A549 (cell line): ENCODE results near the gene ZFX. TPM values are rescaled to one million over a fixed set of nuclear protein-coding genes. Genes with fewer than 3 reads are reported as not detected.

Experiments used
- ATAC-seq, 2 experiments: fragments of 200-7000 bp in 1 of 2; fragments of >200 bp in 1 of 2; cut with Nextera tagmentation in 1 of 2; cut with Tn5 transposase in 1 of 2; 3 replicates each; pipeline versions ENCODE4 v1.8.0 to v1.9.1; 2018 to 2020; ENCODE audit warnings: mild to moderate bottlenecking in 1 of 2, moderate library complexity in 1 of 2
- CTCF ChIA-PET: fragments of 300-600 bp; sonication (Branson Sonifier 250); formaldehyde crosslinking; extraction: SDS; loops from one replicate; lab custom pipeline; 2021; ENCODE audit warnings: antibody characterized with exemption, inconsistent platforms; lab: Yijun Ruan, JAX
- POLR2A ChIA-PET: fragments of 350-600 bp; formaldehyde crosslinking; extraction: SDS; loops from one replicate; lab custom pipeline; 2021; ENCODE audit warnings: antibody characterized with exemption, inconsistent platforms; lab: Yijun Ruan, JAX
- DNase-seq, 2 experiments: peaks; one replicate each; pipeline versions ENCODE4 v3.0.0 to v3.0.0-alpha.2; 2011 to 2016; ENCODE audit warnings: low read depth in 1 of 2, low spot score in 1 of 2
- FAIRE-seq: peaks from 2 replicates; lab custom pipeline; 2011; peaks lifted over from hg19 to GRCh38; lab: Jason Lieb, UNC
- H3K27ac ChIP-seq, 2 experiments: fragments of >200 bp; sonication (Bioruptor Twin); formaldehyde crosslinking; 3 replicates each; pipeline ENCODE4 v1.5.1; 2016 to 2017
- H3K4me1 ChIP-seq: fragments of >200 bp; sonication (Bioruptor Twin); formaldehyde crosslinking; 3 replicates; pipeline ENCODE4 v1.6.1; 2016
- H3K4me2 ChIP-seq: fragments of >200 bp; sonication (Bioruptor Twin); formaldehyde crosslinking; 3 replicates; pipeline ENCODE4 v1.6.1; 2016
- H3K4me3 ChIP-seq: fragments of >200 bp; sonication (Bioruptor Twin); formaldehyde crosslinking; 3 replicates; pipeline ENCODE4 v1.5.1; 2016
- H3K9me3 ChIP-seq: fragments of >200 bp; sonication (Bioruptor Twin); formaldehyde crosslinking; 3 replicates; pipeline ENCODE4 v1.6.1; 2016
- CHD2 ChIP-seq: fragments of 150-350 bp; IDR thresholded peaks from 2 replicates; pipeline ENCODE4 v1.6.1; 2014; ENCODE audit warnings: low read length; ENCODE audit not compliant: partially characterized antibody
- GATA3 ChIP-seq: IDR thresholded peaks from 2 replicates; pipeline ENCODE4 v1.6.1; 2012; ENCODE audit warnings: borderline replicate concordance
- HEYL ChIP-seq: fragments of 250-450 bp; sonication (Bioruptor Pico); IDR thresholded peaks from 2 replicates; pipeline ENCODE4 v1.8.0; 2021; ENCODE audit warnings: mild to moderate bottlenecking, moderate library complexity
- HOXA7 ChIP-seq: fragments of 250-450 bp; sonication (Bioruptor Pico); IDR thresholded peaks from 2 replicates; pipeline ENCODE4 v1.5.0; 2020; ENCODE audit warnings: mild to moderate bottlenecking, moderate library complexity
- JUN ChIP-seq, 2 experiments: fragments of >200 bp; sonication (Bioruptor Twin); formaldehyde crosslinking; IDR thresholded peaks; 2 replicates in 1 of 2; 3 replicates in 1 of 2; pipeline ENCODE4 v1.6.1; 2016 to 2017
- MYC ChIP-seq: IDR thresholded peaks from 2 replicates; pipeline ENCODE4 v1.6.1; 2012; ENCODE audit warnings: mild to moderate bottlenecking, inconsistent platforms, low read length, improper control_type of control experiment, borderline replicate concordance
- NFE2L2 ChIP-seq: fragments of 150-350 bp; conservative IDR thresholded peaks from 2 replicates; pipeline ENCODE4 v1.6.1; 2014; ENCODE audit warnings: low read length
- NPAS2 ChIP-seq: fragments of 250-450 bp; sonication (Bioruptor Pico); IDR thresholded peaks from 2 replicates; pipeline ENCODE4 v1.8.0; 2022; ENCODE audit warnings: mild to moderate bottlenecking, moderate library complexity, borderline replicate concordance
- RARB ChIP-seq: fragments of 250-450 bp; sonication (Bioruptor Pico); IDR thresholded peaks from 2 replicates; pipeline ENCODE4 v1.8.0; 2021; ENCODE audit warnings: mild to moderate bottlenecking, moderate library complexity
- SMC3 ChIP-seq: fragments of >200 bp; sonication (Bioruptor Twin); formaldehyde crosslinking; IDR thresholded peaks from 3 replicates; pipeline ENCODE4 v1.6.1; 2018; ENCODE audit warnings: inconsistent platforms
- ZC3H11A ChIP-seq: fragments of 450-650 bp; IDR thresholded peaks from 2 replicates; pipeline ENCODE4 v1.6.1; 2014; ENCODE audit warnings: antibody characterized with exemption, mild to moderate bottlenecking
- ZSCAN20 ChIP-seq: fragments of 250-450 bp; sonication (Bioruptor Pico); IDR thresholded peaks from 2 replicates; pipeline ENCODE4 v1.8.0; 2022; ENCODE audit warnings: mild to moderate bottlenecking, moderate library complexity
- WGBS: methylation state at CpG from one replicate; pipeline ENCODE4 v1.1.6; 2017; ENCODE audit errors: missing lambda C conversion rate; 5-methylcytosine and 5-hydroxymethylcytosine counted together
- polyA plus RNA-seq, 4 experiments: library from polyadenylated mRNA; depleted of rRNA in 3 of 4; stranded (reverse); fragments of >200 nt; fragmentation: RNase III in 1 of 4; extraction: RNeasy Plus Mini Kit Qiagen cat#74134 plus additional on column Dnase treatment in 1 of 4; gene quantifications; 2 replicates in 3 of 4; 3 replicates in 1 of 4; pipeline ENCODE4 v1.2.3, GENCODE V29; 2011 to 2017
- TF ChIP-seq, protein P1 (sequence below): fragments of 450-650 bp; IDR thresholded peaks from 2 replicates; pipeline ENCODE4 v1.6.1; 2014; ENCODE audit warnings: antibody characterized with exemption
- TF ChIP-seq, protein P2 (sequence below): fragments of 250-450 bp; sonication (Bioruptor Pico); IDR thresholded peaks from 2 replicates; pipeline ENCODE4 v1.5.0; 2020; ENCODE audit warnings: low read depth, mild to moderate bottlenecking, moderate library complexity
- TF ChIP-seq, protein P3 (sequence below): fragments of >200 bp; sonication (Bioruptor Twin); formaldehyde crosslinking; IDR thresholded peaks from 3 replicates; pipeline ENCODE4 v1.5.1; 2016
- TF ChIP-seq, protein P4 (sequence below): fragments of 150-350 bp; IDR thresholded peaks from 2 replicates; pipeline ENCODE4 v1.6.1; 2014; ENCODE audit warnings: low read depth, mild to moderate bottlenecking, low read length
- TF ChIP-seq, protein P5 (sequence below): IDR thresholded peaks from 2 replicates; pipeline ENCODE4 v1.6.1; 2012; ENCODE audit warnings: low read depth, borderline replicate concordance

Gene ZFX
- polyA plus RNA-seq, 2 of the 4 experiments (the other 2 are of a cell fraction): 18.1 to 30.1 TPM

DNA sequence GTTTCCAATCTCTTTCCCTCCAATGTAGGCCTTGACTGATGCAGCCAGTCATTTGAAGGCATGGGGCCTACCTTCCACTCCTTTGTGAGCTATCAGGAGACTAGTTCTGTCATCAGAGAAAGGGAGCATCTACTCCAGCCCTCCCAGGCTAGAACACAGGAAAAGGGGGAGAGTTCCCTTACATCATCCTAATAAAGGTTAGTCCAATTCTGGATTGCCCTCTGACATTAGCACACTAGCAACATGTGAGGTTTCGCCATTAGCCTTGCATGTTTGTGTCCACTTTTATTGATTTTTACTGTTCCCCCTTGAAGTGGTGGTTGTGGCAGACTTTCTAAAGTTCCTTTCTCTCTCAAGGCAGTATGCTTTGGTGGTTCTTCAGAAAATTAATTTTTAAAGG lies 67.3 kb downstream of the ZFX start:
- CTCF ChIA-PET: no interaction called here
- no peak overlapping the region for H3K4me2 ChIP-seq

DNA sequence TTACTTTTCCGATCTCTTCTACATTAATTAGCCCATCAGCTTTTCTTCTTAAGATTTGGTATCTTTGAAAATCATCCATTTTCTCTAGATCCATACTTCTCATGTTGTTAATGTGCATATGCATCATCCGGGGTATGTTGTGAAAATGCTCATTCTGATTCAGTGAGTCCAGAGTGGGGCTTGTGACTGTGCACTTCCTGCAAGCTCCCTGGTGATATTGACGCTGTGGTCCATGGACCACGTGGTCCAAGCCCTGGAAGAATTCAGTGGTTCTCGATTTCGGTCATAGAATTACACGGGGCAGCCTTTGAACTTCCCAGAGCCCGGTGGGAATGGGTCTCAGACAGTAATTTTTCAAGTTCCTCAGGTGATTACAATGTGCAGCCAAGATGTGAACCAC lies 69.8 kb downstream of the ZFX start:
- FAIRE-seq (no peak), DNase-seq (no peak), ATAC-seq (peak in 1 of 2 experiments; percentile 21; a peak in 1 of 6 replicates)
- Histone ChIP-seq H3K4me3 (no peak overlapping the region), H3K27ac (no peak overlapping the region), H3K9me3 (no peaks in the 10 kb centered on the region), H3K4me2 (no peak overlapping the region), H3K4me1 (peaks cover 9% of the 10 kb centered on the region; the same call in 2 of the 3 replicates)
- CTCF ChIA-PET: interaction anchor here (1.5 kb wide), 1 partner anchor 23 kb away, joined by 4 read pairs; no protein-coding TSS in a partner anchor
- POLR2A ChIA-PET: no interaction called here
- TF ChIP-seq SMC3 (no peak), RARB (no peak), HEYL (CRISPR knock-in tag) (no peak), JUN (IDR thresholded peaks at IDR 0.05) (no peak), ZSCAN20 (CRISPR knock-in tag) (no peak), NPAS2 (no peak), GATA3 (no peak), HOXA7 (CRISPR knock-in tag) (no peak), CHD2 (no peak), NFE2L2 (no peak), ZC3H11A (no peak)
- TF ChIP-seq, protein P1, sequence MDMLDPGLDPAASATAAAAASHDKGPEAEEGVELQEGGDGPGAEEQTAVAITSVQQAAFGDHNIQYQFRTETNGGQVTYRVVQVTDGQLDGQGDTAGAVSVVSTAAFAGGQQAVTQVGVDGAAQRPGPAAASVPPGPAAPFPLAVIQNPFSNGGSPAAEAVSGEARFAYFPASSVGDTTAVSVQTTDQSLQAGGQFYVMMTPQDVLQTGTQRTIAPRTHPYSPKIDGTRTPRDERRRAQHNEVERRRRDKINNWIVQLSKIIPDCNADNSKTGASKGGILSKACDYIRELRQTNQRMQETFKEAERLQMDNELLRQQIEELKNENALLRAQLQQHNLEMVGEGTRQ: no peak
- TF ChIP-seq, protein P2, sequence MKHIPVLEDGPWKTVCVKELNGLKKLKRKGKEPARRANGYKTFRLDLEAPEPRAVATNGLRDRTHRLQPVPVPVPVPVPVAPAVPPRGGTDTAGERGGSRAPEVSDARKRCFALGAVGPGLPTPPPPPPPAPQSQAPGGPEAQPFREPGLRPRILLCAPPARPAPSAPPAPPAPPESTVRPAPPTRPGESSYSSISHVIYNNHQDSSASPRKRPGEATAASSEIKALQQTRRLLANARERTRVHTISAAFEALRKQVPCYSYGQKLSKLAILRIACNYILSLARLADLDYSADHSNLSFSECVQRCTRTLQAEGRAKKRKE (CRISPR knock-in tag): no peak
- TF ChIP-seq, protein P3, sequence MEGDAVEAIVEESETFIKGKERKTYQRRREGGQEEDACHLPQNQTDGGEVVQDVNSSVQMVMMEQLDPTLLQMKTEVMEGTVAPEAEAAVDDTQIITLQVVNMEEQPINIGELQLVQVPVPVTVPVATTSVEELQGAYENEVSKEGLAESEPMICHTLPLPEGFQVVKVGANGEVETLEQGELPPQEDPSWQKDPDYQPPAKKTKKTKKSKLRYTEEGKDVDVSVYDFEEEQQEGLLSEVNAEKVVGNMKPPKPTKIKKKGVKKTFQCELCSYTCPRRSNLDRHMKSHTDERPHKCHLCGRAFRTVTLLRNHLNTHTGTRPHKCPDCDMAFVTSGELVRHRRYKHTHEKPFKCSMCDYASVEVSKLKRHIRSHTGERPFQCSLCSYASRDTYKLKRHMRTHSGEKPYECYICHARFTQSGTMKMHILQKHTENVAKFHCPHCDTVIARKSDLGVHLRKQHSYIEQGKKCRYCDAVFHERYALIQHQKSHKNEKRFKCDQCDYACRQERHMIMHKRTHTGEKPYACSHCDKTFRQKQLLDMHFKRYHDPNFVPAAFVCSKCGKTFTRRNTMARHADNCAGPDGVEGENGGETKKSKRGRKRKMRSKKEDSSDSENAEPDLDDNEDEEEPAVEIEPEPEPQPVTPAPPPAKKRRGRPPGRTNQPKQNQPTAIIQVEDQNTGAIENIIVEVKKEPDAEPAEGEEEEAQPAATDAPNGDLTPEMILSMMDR: no peak
- TF ChIP-seq, protein P4, sequence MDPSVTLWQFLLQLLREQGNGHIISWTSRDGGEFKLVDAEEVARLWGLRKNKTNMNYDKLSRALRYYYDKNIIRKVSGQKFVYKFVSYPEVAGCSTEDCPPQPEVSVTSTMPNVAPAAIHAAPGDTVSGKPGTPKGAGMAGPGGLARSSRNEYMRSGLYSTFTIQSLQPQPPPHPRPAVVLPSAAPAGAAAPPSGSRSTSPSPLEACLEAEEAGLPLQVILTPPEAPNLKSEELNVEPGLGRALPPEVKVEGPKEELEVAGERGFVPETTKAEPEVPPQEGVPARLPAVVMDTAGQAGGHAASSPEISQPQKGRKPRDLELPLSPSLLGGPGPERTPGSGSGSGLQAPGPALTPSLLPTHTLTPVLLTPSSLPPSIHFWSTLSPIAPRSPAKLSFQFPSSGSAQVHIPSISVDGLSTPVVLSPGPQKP: no peak
- WGBS: 91% methylated on average over 8 of the region's 8 CpGs

More for the DNA sequence above, 67.3 kb downstream of the ZFX start:
- DNase-seq (no peak), ATAC-seq (peak; percentile 19 to 44; a peak in 2 of 6 replicates), FAIRE-seq (no peak)
- Histone ChIP-seq H3K4me1 (peaks cover 9% of the 10 kb centered on the region; the same call in 2 of the 3 replicates), H3K9me3 (no peaks in the 10 kb centered on the region), H3K4me3 (no peak overlapping the region), H3K27ac (no peak overlapping the region)
- POLR2A ChIA-PET: no interaction called here
- WGBS: 100% methylated on average over 1 of the region's 1 CpG
- TF ChIP-seq MYC: no peak
- TF ChIP-seq, protein P5, sequence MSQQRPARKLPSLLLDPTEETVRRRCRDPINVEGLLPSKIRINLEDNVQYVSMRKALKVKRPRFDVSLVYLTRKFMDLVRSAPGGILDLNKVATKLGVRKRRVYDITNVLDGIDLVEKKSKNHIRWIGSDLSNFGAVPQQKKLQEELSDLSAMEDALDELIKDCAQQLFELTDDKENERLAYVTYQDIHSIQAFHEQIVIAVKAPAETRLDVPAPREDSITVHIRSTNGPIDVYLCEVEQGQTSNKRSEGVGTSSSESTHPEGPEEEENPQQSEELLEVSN: no peak
- TF ChIP-seq, protein P4: no peak
